HCT116 (cell line): Measurements from ENCODE around the gene TBX2. TPM values are rescaled to one million over a fixed set of nuclear protein-coding genes. Genes with fewer than 3 reads are reported as not detected.

Experiments used
- ATAC-seq: fragments of 200-7000 bp; cut with Tn5 transposase; 2 replicates; pipeline ENCODE4 v1.9.1; 2020; ENCODE audit warnings: mild to moderate bottlenecking, moderate library complexity
- BruUV-seq: library from RNA; stranded (reverse); fragments of 400-500 nt; replicated peaks from 2 replicates; lab custom pipeline; 2021; lab: Mats Ljungman, UMichigan
- CTCF ChIA-PET: fragments of 300-600 bp; sonication (Branson Sonifier 250); formaldehyde crosslinking; loops from one replicate; lab custom pipeline; 2021; ENCODE audit warnings: antibody characterized with exemption; lab: Charles Lee
- POLR2A ChIA-PET: fragments of 300-600, 350-600 bp; sonication (Branson Sonifier 250); formaldehyde crosslinking; loops from one replicate; lab custom pipeline; 2021; ENCODE audit warnings: antibody characterized with exemption; lab: Charles Lee
- RAD21 ChIA-PET, 2 experiments: fragments of 300-600 bp; sonication (Branson Sonifier 250); formaldehyde crosslinking; loops; one replicate each; lab custom pipeline; 2023; ENCODE audit warnings: low total read pairs in 2 of 2; ENCODE audit not compliant: uncharacterized antibody in 2 of 2, unreplicated experiment in 2 of 2, low non-redundant PET in 1 of 2; lab: Charles Lee
- DNase-seq: peaks from one replicate; pipeline ENCODE4 v3.0.0-alpha.2; 2010; ENCODE audit warnings: low read depth, low spot score
- H2AFZ ChIP-seq: fragments of 200-600 bp; shearing (Covaris generic), sonication (generic); 2 replicates; pipeline ENCODE4 v1.6.1; 2017; ENCODE audit warnings: low read depth, mixed run types, mixed read lengths, antibody characterized with exemption, low read length; ENCODE audit not compliant: poor library complexity, severe bottlenecking
- H3K27ac ChIP-seq: 2 replicates; pipeline ENCODE4 v1.5.1; 2012; ENCODE audit warnings: low read depth, low read length
- H3K27me3 ChIP-seq: fragments of 200-600 bp; sonication (generic); 2 replicates; pipeline ENCODE4 v1.6.1; 2016; ENCODE audit warnings: mixed run types, low read length, mixed read lengths; ENCODE audit not compliant: insufficient read depth
- H3K36me3 ChIP-seq, 2 experiments: fragments of 200-500 bp in 1 of 2; fragments of 200-600 bp in 1 of 2; sonication (Bioruptor generic) in 1 of 2; sonication (generic) in 1 of 2; 2 replicates each; pipeline versions ENCODE4 v1.5.1 to v1.6.1; 2014 to 2016; ENCODE audit warnings: low read length in 2 of 2, inconsistent platforms in 1 of 2, mixed read lengths in 1 of 2, mixed run types in 1 of 2; ENCODE audit not compliant: insufficient read depth in 2 of 2, control insufficient read depth in 1 of 2
- H3K4me1 ChIP-seq, 2 experiments: fragments of 200-600 bp in 1 of 2; sonication (generic) in 1 of 2; 2 replicates each; pipeline versions ENCODE4 v1.5.1 to v1.6.1; 2012 to 2017; ENCODE audit warnings: low read length in 2 of 2, inconsistent platforms in 1 of 2, mild to moderate bottlenecking in 1 of 2, mixed read lengths in 1 of 2, mixed run types in 1 of 2, moderate library complexity in 1 of 2; ENCODE audit not compliant: insufficient read depth in 2 of 2, control insufficient read depth in 1 of 2
- H3K4me2 ChIP-seq: fragments of 200-600 bp; sonication (generic); 2 replicates; pipeline ENCODE4 v1.6.1; 2017; ENCODE audit warnings: mixed run types, low read length, mixed read lengths
- H3K4me3 ChIP-seq, 2 experiments: fragments of 200-600 bp in 1 of 2; sonication (generic) in 1 of 2; replicated peaks in 1 of 2; 2 replicates each; pipeline ENCODE4 v1.5.1; 2011 to 2016; ENCODE audit warnings: low read length in 2 of 2, control low read depth in 1 of 2, low read depth in 1 of 2, mild to moderate bottlenecking in 1 of 2, mixed read lengths in 1 of 2, mixed run types in 1 of 2
- H3K79me2 ChIP-seq: fragments of 200-600 bp; sonication (generic); 2 replicates; pipeline ENCODE4 v1.6.1; 2017; ENCODE audit warnings: mild to moderate bottlenecking, mixed run types, low read length, moderate library complexity, mixed read lengths; ENCODE audit not compliant: insufficient read depth
- H3K9ac ChIP-seq: fragments of 200-600 bp; sonication (generic); 2 replicates; pipeline ENCODE4 v1.6.1; 2016; ENCODE audit warnings: low read length, mixed read lengths
- H3K9me2 ChIP-seq: fragments of 200-600 bp; sonication (generic), shearing (Covaris generic); 2 replicates; pipeline ENCODE4 v1.6.1; 2017; ENCODE audit warnings: mixed run types, mild to moderate bottlenecking, moderate library complexity; ENCODE audit not compliant: insufficient read depth
- H3K9me3 ChIP-seq, 2 experiments: fragments of 200-500 bp in 1 of 2; fragments of 200-600 bp in 1 of 2; sonication (Bioruptor generic) in 1 of 2; sonication (generic) in 1 of 2; 2 replicates each; pipeline ENCODE4 v1.6.1; 2014 to 2017; ENCODE audit warnings: low read length in 2 of 2, mixed read lengths in 2 of 2, inconsistent platforms in 1 of 2, low read depth in 1 of 2, mild to moderate bottlenecking in 1 of 2, mixed run types in 1 of 2, moderate library complexity in 1 of 2; ENCODE audit not compliant: control insufficient read depth in 1 of 2, insufficient read depth in 1 of 2
- H4K20me1 ChIP-seq: fragments of 200-600 bp; sonication (generic), shearing (Covaris generic); 2 replicates; pipeline ENCODE4 v1.6.1; 2017; ENCODE audit warnings: mixed run types, mild to moderate bottlenecking, moderate library complexity; ENCODE audit not compliant: insufficient read depth
- ELF1 ChIP-seq: IDR thresholded peaks from 2 replicates; pipeline ENCODE4 v1.6.1; 2012; ENCODE audit warnings: low read depth, borderline replicate concordance
- EZH2 ChIP-seq: fragments of 200-600 bp; sonication (generic); IDR thresholded peaks from 2 replicates; pipeline ENCODE4 v1.6.1; 2017; ENCODE audit warnings: antibody characterized with exemption, mixed run types
- POLR2AphosphoS5 ChIP-seq: IDR thresholded peaks from 2 replicates; pipeline ENCODE4 v1.6.1; 2011; ENCODE audit warnings: mild to moderate bottlenecking, low read depth, low read length, moderate library complexity
- RAD21 ChIP-seq: IDR thresholded peaks from 2 replicates; pipeline ENCODE4 v1.6.1; 2012; ENCODE audit warnings: low read depth, mild to moderate bottlenecking
- SP1 ChIP-seq: IDR thresholded peaks from 2 replicates; pipeline ENCODE4 v1.6.1; 2012; ENCODE audit warnings: low read depth
- intact Hi-C: fragments of 100-400 bp; cut with micrococcal nuclease; formaldehyde crosslinking; loops from 2 replicates; pipeline ENCODE4 v1.10.0; 2022
- total RNA-seq: library from RNA; stranded (reverse); gene quantifications from one replicate; pipeline ENCODE4 v1.2.1, GENCODE V29; 2021; ENCODE audit not compliant: unreplicated experiment
- TF ChIP-seq, protein P1 (sequence below): IDR thresholded peaks from 2 replicates; pipeline ENCODE4 v1.6.1; 2012; ENCODE audit warnings: low read depth
- TF ChIP-seq, protein P2 (sequence below): IDR thresholded peaks from 2 replicates; pipeline ENCODE4 v1.6.1; 2012

The TBX2 gene
- total RNA-seq, 1 experiment from 2014 or later, result 0.71 TPM

DNA sequence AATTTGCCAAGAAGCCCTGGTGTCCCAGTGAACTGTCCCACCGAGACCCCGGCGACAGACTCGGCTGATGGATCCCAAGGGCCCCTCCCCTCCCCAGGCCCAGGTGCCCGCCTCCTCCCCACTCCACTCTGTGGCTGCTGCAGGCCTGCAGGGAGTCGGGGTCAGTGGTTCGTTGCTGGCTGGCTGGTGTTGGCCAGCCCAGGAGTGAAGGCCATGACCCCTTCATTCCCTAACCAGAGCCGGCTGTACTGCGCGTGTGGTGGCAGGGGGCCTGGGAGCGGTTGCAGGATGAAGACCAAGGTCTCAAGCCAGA, 9.2 kb upstream of the TBX2 start:
- no peaks in the 10 kb centered on the region for H3K36me3 ChIP-seq
- no peaks in the 10 kb centered on the region for H3K9me2 ChIP-seq
- no peak for ATAC-seq
- peaks cover 12 to 17% of the 10 kb centered on the region in 2 experiments; a peak in 3 of 4 replicates for H3K4me1 ChIP-seq
- H3K4me2 ChIP-seq, result peak overlapping the region; percentile 25; the same call in 1 of the 2 replicates
- no peak overlapping the region for H3K9ac ChIP-seq
- ChIA-PET RAD21 (no interaction called here), CTCF (interaction anchor here (0.6 to 1.4 kb wide), 4 partner anchors 9 to 670 kb away, joined by 3 to 6 read pairs (median 3); no protein-coding TSS in a partner anchor), POLR2A (no interaction called here)
- no peaks in the 10 kb centered on the region for H3K79me2 ChIP-seq
- no peaks in the 10 kb centered on the region for H4K20me1 ChIP-seq
- H3K27ac ChIP-seq, result no peak overlapping the region
- no peak for DNase-seq
- no peak overlapping the region for H3K4me3 ChIP-seq
- H3K27me3 ChIP-seq, result no peaks in the 10 kb centered on the region
- intact Hi-C loops, result loop anchor here (1.0 kb wide), 3 partner anchors 388 to 669 kb away; no protein-coding TSS in a partner anchor
- no TSS peak for BruUV-seq
- H3K9me3 ChIP-seq, result no peaks in the 10 kb centered on the region
- no peak overlapping the region for H2AFZ ChIP-seq
- TF ChIP-seq RAD21 (no peak), SP1 (no peak), ELF1 (no peak), POLR2AphosphoS5 (no peak), EZH2 (no peak)
- TF ChIP-seq, protein P1, sequence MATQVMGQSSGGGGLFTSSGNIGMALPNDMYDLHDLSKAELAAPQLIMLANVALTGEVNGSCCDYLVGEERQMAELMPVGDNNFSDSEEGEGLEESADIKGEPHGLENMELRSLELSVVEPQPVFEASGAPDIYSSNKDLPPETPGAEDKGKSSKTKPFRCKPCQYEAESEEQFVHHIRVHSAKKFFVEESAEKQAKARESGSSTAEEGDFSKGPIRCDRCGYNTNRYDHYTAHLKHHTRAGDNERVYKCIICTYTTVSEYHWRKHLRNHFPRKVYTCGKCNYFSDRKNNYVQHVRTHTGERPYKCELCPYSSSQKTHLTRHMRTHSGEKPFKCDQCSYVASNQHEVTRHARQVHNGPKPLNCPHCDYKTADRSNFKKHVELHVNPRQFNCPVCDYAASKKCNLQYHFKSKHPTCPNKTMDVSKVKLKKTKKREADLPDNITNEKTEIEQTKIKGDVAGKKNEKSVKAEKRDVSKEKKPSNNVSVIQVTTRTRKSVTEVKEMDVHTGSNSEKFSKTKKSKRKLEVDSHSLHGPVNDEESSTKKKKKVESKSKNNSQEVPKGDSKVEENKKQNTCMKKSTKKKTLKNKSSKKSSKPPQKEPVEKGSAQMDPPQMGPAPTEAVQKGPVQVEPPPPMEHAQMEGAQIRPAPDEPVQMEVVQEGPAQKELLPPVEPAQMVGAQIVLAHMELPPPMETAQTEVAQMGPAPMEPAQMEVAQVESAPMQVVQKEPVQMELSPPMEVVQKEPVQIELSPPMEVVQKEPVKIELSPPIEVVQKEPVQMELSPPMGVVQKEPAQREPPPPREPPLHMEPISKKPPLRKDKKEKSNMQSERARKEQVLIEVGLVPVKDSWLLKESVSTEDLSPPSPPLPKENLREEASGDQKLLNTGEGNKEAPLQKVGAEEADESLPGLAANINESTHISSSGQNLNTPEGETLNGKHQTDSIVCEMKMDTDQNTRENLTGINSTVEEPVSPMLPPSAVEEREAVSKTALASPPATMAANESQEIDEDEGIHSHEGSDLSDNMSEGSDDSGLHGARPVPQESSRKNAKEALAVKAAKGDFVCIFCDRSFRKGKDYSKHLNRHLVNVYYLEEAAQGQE, result no peak
- TF ChIP-seq, protein P2, sequence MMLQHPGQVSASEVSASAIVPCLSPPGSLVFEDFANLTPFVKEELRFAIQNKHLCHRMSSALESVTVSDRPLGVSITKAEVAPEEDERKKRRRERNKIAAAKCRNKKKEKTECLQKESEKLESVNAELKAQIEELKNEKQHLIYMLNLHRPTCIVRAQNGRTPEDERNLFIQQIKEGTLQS, result no peak
